Parathyroid adenoma (tissue), 2 donors: Measurements from ENCODE around the gene SLC2A11.
"Not testable (repeated sequence)": the region's sequence is repeated elsewhere in the genome, so short reads cannot be mapped to it uniquely, and the experiment has no call there.

Source experiments
- H2AFZ ChIP-seq: fragments of 300-600 bp; sonication (generic); one replicate; pipeline ENCODE4 v1.7.0; 2017; ENCODE audit warnings: antibody characterized with exemption, mild to moderate bottlenecking
- H3K27ac ChIP-seq: fragments of 300-600 bp; sonication (generic); one replicate; pipeline ENCODE4 v1.7.0; 2017
- H3K27me3 ChIP-seq: fragments of 300-600 bp; sonication (generic); one replicate; pipeline ENCODE4 v1.7.0; 2017; ENCODE audit warnings: low read length; ENCODE audit not compliant: control insufficient read depth, insufficient read depth
- H3K36me3 ChIP-seq: fragments of 300-600 bp; sonication (generic); one replicate; pipeline ENCODE4 v1.7.0; 2017; ENCODE audit warnings: low read length; ENCODE audit not compliant: control insufficient read depth, insufficient read depth
- H3K4me1 ChIP-seq: fragments of 300-600 bp; sonication (generic); one replicate; pipeline ENCODE4 v1.7.0; 2017; ENCODE audit warnings: control low read depth
- H3K4me2 ChIP-seq: fragments of 300-600 bp; sonication (generic); one replicate; pipeline ENCODE4 v1.7.0; 2017; ENCODE audit warnings: low read length
- H3K4me3 ChIP-seq: fragments of 300-600 bp; sonication (generic); one replicate; pipeline ENCODE4 v1.7.0; 2017; ENCODE audit warnings: low read depth, low read length
- H3K79me2 ChIP-seq: fragments of 300-600 bp; sonication (generic); one replicate; pipeline ENCODE4 v1.7.0; 2017; ENCODE audit warnings: control low read depth
- H3K9ac ChIP-seq: fragments of 300-600 bp; sonication (generic); one replicate; pipeline ENCODE4 v1.7.0; 2017; ENCODE audit warnings: mild to moderate bottlenecking
- H3K9me3 ChIP-seq: fragments of 300-600 bp; sonication (generic); one replicate; pipeline ENCODE4 v1.7.0; 2017; ENCODE audit warnings: low read length; ENCODE audit not compliant: control insufficient read depth
- TF ChIP-seq, protein P1 (sequence below): fragments of 300-600 bp; sonication (generic); IDR thresholded peaks from one replicate; pipeline ENCODE4 v1.7.0; 2017; ENCODE audit warnings: antibody characterized with exemption, mild to moderate bottlenecking
- donor health status: primary hyperparathyroidism.

SLC2A11 gene

GRCh38 chr22:23913661-23914353, 56.1 kb downstream of the SLC2A11 start:
- peak overlapping the region; percentile 59 for H2AFZ ChIP-seq
- no peak overlapping the region for H3K9ac ChIP-seq
- H3K27ac ChIP-seq, result peak overlapping the region; percentile 78
- peaks cover 6% of the 10 kb centered on the region for H3K4me1 ChIP-seq
- H3K27me3 ChIP-seq, result no peaks in the 10 kb centered on the region
- no peaks in the 10 kb centered on the region for H3K9me3 ChIP-seq
- TF ChIP-seq, protein P1, sequence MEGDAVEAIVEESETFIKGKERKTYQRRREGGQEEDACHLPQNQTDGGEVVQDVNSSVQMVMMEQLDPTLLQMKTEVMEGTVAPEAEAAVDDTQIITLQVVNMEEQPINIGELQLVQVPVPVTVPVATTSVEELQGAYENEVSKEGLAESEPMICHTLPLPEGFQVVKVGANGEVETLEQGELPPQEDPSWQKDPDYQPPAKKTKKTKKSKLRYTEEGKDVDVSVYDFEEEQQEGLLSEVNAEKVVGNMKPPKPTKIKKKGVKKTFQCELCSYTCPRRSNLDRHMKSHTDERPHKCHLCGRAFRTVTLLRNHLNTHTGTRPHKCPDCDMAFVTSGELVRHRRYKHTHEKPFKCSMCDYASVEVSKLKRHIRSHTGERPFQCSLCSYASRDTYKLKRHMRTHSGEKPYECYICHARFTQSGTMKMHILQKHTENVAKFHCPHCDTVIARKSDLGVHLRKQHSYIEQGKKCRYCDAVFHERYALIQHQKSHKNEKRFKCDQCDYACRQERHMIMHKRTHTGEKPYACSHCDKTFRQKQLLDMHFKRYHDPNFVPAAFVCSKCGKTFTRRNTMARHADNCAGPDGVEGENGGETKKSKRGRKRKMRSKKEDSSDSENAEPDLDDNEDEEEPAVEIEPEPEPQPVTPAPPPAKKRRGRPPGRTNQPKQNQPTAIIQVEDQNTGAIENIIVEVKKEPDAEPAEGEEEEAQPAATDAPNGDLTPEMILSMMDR, result no peak
- peak overlapping the region; percentile 85 for H3K4me2 ChIP-seq
- H3K4me3 ChIP-seq, result peak overlapping the region; percentile 74
- no peaks in the 10 kb centered on the region for H3K36me3 ChIP-seq
- no peaks in the 10 kb centered on the region for H3K79me2 ChIP-seq

GRCh38 chr22:23915290-23915689, 57.6 kb downstream of the SLC2A11 start:
- Histone ChIP-seq H3K4me3 (no peak overlapping the region), H3K4me2 (no peak overlapping the region), H3K9ac (no peak overlapping the region), H3K27ac (no peak overlapping the region), H3K27me3 (no peaks in the 10 kb centered on the region), H3K36me3 (no peaks in the 10 kb centered on the region), H3K9me3 (no peaks in the 10 kb centered on the region), H3K4me1 (no peaks in the 10 kb centered on the region), H3K79me2 (no peaks in the 10 kb centered on the region), H2AFZ (no peak overlapping the region)
- TF ChIP-seq, protein P1, result no peak

- H3K36me3 ChIP-seq, H2AFZ ChIP-seq, H3K27ac ChIP-seq, H3K4me3 ChIP-seq, H3K79me2 ChIP-seq, H3K9ac ChIP-seq, H3K27me3 ChIP-seq, H3K9me3 ChIP-seq, H3K4me2 ChIP-seq, H3K4me1 ChIP-seq: not testable (repeated sequence)
Measured at GRCh38 chr22:23920267-23920611, 62.6 kb downstream of the SLC2A11 start.

- not testable (repeated sequence) for H3K36me3 ChIP-seq, H3K4me3 ChIP-seq, H3K9me3 ChIP-seq, H3K27me3 ChIP-seq, H3K4me1 ChIP-seq, H2AFZ ChIP-seq, H3K27ac ChIP-seq, H3K9ac ChIP-seq, H3K4me2 ChIP-seq, H3K79me2 ChIP-seq
Measured at GRCh38 chr22:23921586-23922201, 64.0 kb downstream of the SLC2A11 start.

DNA sequence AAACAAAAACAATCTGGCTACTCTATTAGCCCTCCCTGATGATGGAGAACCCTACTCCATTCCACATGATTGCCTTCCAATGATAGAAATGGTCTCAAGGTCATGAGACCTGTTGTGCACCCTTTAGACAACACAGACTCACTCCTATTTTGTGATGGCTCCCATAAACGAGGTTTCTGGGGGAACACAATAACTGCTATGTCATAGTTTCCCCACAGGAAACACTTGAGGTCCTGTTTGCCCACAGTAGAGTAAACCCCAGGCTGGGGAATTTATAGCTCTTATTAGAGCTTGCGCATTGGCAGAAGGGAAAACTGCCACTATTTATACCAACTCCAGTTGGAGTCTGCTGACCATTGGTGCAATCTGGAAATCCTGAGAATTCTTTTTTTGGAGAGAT, 65.2 kb downstream of the SLC2A11 start:
- no peak overlapping the region for H3K9ac ChIP-seq
- no peak overlapping the region for H3K27ac ChIP-seq
- H3K4me2 ChIP-seq, result no peak overlapping the region
- no peaks in the 10 kb centered on the region for H3K27me3 ChIP-seq
- no peaks in the 10 kb centered on the region for H3K36me3 ChIP-seq
- H3K79me2 ChIP-seq, result no peaks in the 10 kb centered on the region
- TF ChIP-seq, protein P1, result no peak
- H3K4me1 ChIP-seq, result no peaks in the 10 kb centered on the region
- no peaks in the 10 kb centered on the region for H3K9me3 ChIP-seq
- H3K4me3 ChIP-seq, result no peak overlapping the region
- no peak overlapping the region for H2AFZ ChIP-seq
